HepG2 (cell line): ENCODE results near the gene NXPH4. TPM values are rescaled to one million over a fixed set of nuclear protein-coding genes. Genes with fewer than 3 reads are reported as not detected.

ENCODE experiments used
- ATAC-seq: fragments of 200-7000 bp; cut with Tn5 transposase; 3 replicates; pipeline ENCODE4 v1.9.1; 2020; ENCODE audit warnings: mild to moderate bottlenecking, moderate library complexity
- BruUV-seq: library from RNA; stranded (reverse); fragments of 400-500 nt; replicated peaks from 2 replicates; lab custom pipeline; 2021; lab: Mats Ljungman, UMichigan
- CTCF ChIA-PET: fragments of 300-600 bp; formaldehyde crosslinking; extraction: SDS; loops from one replicate; lab custom pipeline; 2021; ENCODE audit warnings: low total read pairs, inconsistent platforms, low intra/inter-chr PET ratio; lab: Yijun Ruan, JAX
- POLR2A ChIA-PET: fragments of 350-600 bp; sonication (Branson Sonifier 250); formaldehyde crosslinking; loops from one replicate; lab custom pipeline; 2020; ENCODE audit warnings: antibody characterized with exemption, inconsistent platforms; lab: Yijun Ruan, JAX
- DNase-seq: peaks from one replicate; pipeline ENCODE4 v3.0.0-alpha.2; 2015; ENCODE audit warnings: low spot score
- FAIRE-seq: peaks from 3 replicates; lab custom pipeline; 2011; peaks lifted over from hg19 to GRCh38; lab: Jason Lieb, UNC
- H2AFZ ChIP-seq: one replicate; pipeline ENCODE4 v1.6.1; 2011; ENCODE audit warnings: low read length, inconsistent platforms
- H3K27ac ChIP-seq: fragments of 300-600 bp; 3 replicates; pipeline ENCODE4 v1.8.0; 2011; ENCODE audit warnings: mixed run types, mild to moderate bottlenecking, mixed read lengths, low read length, inconsistent platforms; ENCODE audit not compliant: insufficient read depth; ENCODE audit errors: extremely low read length
- H3K27me3 ChIP-seq, 2 experiments: fragments of 200-600 bp in 1 of 2; 2 replicates in 1 of 2; 3 replicates in 1 of 2; pipeline versions ENCODE4 v1.6.0 to v1.8.0; 2011; ENCODE audit warnings: low read length in 2 of 2, mild to moderate bottlenecking in 2 of 2, moderate library complexity in 2 of 2, inconsistent platforms in 1 of 2; ENCODE audit not compliant: insufficient read depth in 2 of 2, control insufficient read depth in 1 of 2
- H3K36me3 ChIP-seq, 2 experiments: fragments of 200-600 bp in 1 of 2; replicated peaks in 1 of 2; 2 replicates in 1 of 2; 3 replicates in 1 of 2; pipeline versions ENCODE4 v1.5.1 to v1.8.0; 2011; ENCODE audit warnings: low read length in 2 of 2, inconsistent platforms in 1 of 2; ENCODE audit not compliant: insufficient read depth in 2 of 2, control insufficient read depth in 1 of 2
- H3K4me1 ChIP-seq: 2 replicates; pipeline ENCODE4 v1.5.1; 2012; ENCODE audit warnings: low read length, inconsistent platforms; ENCODE audit not compliant: insufficient read depth
- H3K4me2 ChIP-seq: 2 replicates; pipeline ENCODE4 v1.6.0; 2011; ENCODE audit warnings: low read depth, low read length, inconsistent platforms
- H3K4me3 ChIP-seq, 3 experiments: fragments of 200-600 bp in 1 of 3; sonication (generic), shearing (Covaris generic) in 1 of 3; replicated peaks in 1 of 3; 2 replicates each; pipeline ENCODE4 v1.5.1; 2011 to 2016; ENCODE audit warnings: low read length in 3 of 3, inconsistent platforms in 2 of 3, low read depth in 2 of 3, mild to moderate bottlenecking in 2 of 3, control low read depth in 1 of 3, mixed read lengths in 1 of 3; ENCODE audit not compliant: insufficient read depth in 1 of 3
- H3K79me2 ChIP-seq: one replicate; pipeline ENCODE4 v1.6.1; 2011; ENCODE audit warnings: low read length, inconsistent platforms; ENCODE audit not compliant: insufficient read depth
- H3K9ac ChIP-seq: 2 replicates; pipeline ENCODE4 v1.6.0; 2011; ENCODE audit warnings: mild to moderate bottlenecking, low read depth, low read length, inconsistent platforms; ENCODE audit not compliant: insufficient read depth
- H3K9me3 ChIP-seq: 2 replicates; pipeline ENCODE4 v1.5.1; 2012; ENCODE audit warnings: mild to moderate bottlenecking, low read length
- H4K20me1 ChIP-seq: 2 replicates; pipeline ENCODE4 v1.6.0; 2011; ENCODE audit warnings: inconsistent platforms, mild to moderate bottlenecking, low read length, moderate library complexity; ENCODE audit not compliant: insufficient read depth
- CEBPG ChIP-seq: IDR thresholded peaks from 2 replicates; pipeline ENCODE4 v1.6.1; 2016
- KDM5A ChIP-seq: fragments of 200-600 bp; sonication (generic); IDR thresholded peaks from 2 replicates; pipeline ENCODE4 v1.7.0; 2018; ENCODE audit warnings: antibody characterized with exemption, mild to moderate bottlenecking, low read length, borderline replicate concordance
- NCOA2 ChIP-seq: sonication (generic); formaldehyde crosslinking; IDR thresholded peaks from 2 replicates; pipeline ENCODE4 v1.8.0; 2022; ENCODE audit warnings: inconsistent platforms
- SOX5 ChIP-seq: IDR thresholded peaks from 2 replicates; pipeline ENCODE4 v1.6.1; 2016; ENCODE audit warnings: borderline replicate concordance
- SP5 ChIP-seq: IDR thresholded peaks from 2 replicates; pipeline ENCODE4 v1.6.1; 2016; ENCODE audit warnings: low read depth, borderline replicate concordance
- XRCC5 ChIP-seq: fragments of 200-400 bp; formaldehyde crosslinking; optimal IDR thresholded peaks from 2 replicates; pipeline ENCODE3; 2017; ENCODE audit warnings: mild to moderate bottlenecking, low read length
- ZNF891 ChIP-seq: sonication (generic); formaldehyde crosslinking; IDR thresholded peaks from 2 replicates; pipeline ENCODE4 v1.5.0; 2020; ENCODE audit warnings: mild to moderate bottlenecking, missing genetic modification reagents
- WGBS: methylation state at CpG from one replicate; pipeline ENCODE4 v1.1.6; 2017; ENCODE audit warnings: low lambda C conversion rate; 5-methylcytosine and 5-hydroxymethylcytosine counted together
- in situ Hi-C: cut with HindIII; loops from 2 replicates; pipeline ENCODE4 v1.10.0; 2017; ENCODE audit warnings: low pct_unique_long_range_greater_than_20kb; ENCODE audit not compliant: extremely low pct_ligation_motif_present
- intact Hi-C: fragments of 100-400 bp; cut with micrococcal nuclease; formaldehyde crosslinking; loops from one replicate; pipeline ENCODE4 v1.10.0; 2022; ENCODE audit not compliant: unreplicated experiment
- polyA plus RNA-seq, 8 experiments: library from polyadenylated mRNA; depleted of rRNA in 3 of 8; stranded (reverse) in 7 of 8; unstranded in 1 of 8; fragments of >200 nt; fragmentation: Illumina TruSeq in 4 of 8; extraction: Trizol in 4 of 8; gene quantifications; 2 replicates each; pipeline versions ENCODE4 v1.2.1 to v1.2.3, GENCODE V29; 2011 to 2016; ENCODE audit warnings: low read depth in 4 of 8, missing spikeins in 1 of 8, mixed read lengths in 1 of 8; ENCODE audit not compliant: insufficient read depth in 1 of 8
- total RNA-seq, 5 experiments: library from RNA; depleted of rRNA; stranded (reverse); fragments of >200 nt; fragmentation: Illumina TruSeq; extraction: Trizol; gene quantifications; 2 replicates each; pipeline ENCODE4 v1.2.3, GENCODE V29; 2016; ENCODE audit warnings: low read depth in 1 of 5
- TF ChIP-seq, protein P1 (sequence below): IDR thresholded peaks from 2 replicates; pipeline ENCODE4 v1.6.1; 2016; ENCODE audit warnings: low read depth, borderline replicate concordance
- TF ChIP-seq, protein P2 (sequence below): fragments of 450-650 bp; IDR thresholded peaks from 2 replicates; pipeline ENCODE4 v1.6.1; 2017; ENCODE audit warnings: mild to moderate bottlenecking
- TF ChIP-seq, protein P3 (sequence below): sonication (generic); formaldehyde crosslinking; IDR thresholded peaks from 2 replicates; pipeline ENCODE4 v1.5.0; 2020; ENCODE audit warnings: missing genetic modification reagents

NXPH4 gene
- total and polyA plus RNA-seq, 2 of the 13 experiments (the other 11 are each of a cell fraction or from before 2014, with no cell fraction given) = 0.13 TPM; not detected in 1

DNA sequence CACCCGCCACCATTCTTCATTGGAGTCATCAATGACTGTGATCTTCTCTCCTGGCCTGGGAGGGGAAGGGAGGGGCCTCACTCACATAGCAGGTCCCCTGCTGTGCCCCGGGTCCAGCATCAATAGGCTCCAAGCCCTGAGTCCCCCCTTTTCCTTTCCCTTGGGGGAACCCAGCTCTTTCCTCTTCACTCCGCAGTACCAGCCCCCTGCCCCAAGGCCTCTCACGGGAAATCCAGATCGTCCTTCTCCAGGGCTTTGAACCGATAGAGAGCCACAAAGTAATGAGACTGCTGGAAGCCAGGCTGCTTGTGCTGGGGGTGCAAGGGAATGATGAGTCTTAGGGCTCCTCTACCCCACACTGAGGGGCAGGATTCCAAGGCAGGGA, 27.7 kb downstream of the NXPH4 start:
- Histone ChIP-seq H3K9ac (no peak overlapping the region), H3K9me3 (no peaks in the 10 kb centered on the region), H3K36me3 (no peaks in the 10 kb centered on the region), H4K20me1 (no peaks in the 10 kb centered on the region), H3K27ac (no peak overlapping the region), H3K27me3 (peaks cover 19 to 54% of the 10 kb centered on the region in 2 experiments), H2AFZ (no peak overlapping the region), H3K4me2 (no peak overlapping the region), H3K4me1 (peaks cover 53% of the 10 kb centered on the region), H3K4me3 (no peak overlapping the region), H3K79me2 (no peaks in the 10 kb centered on the region)
- intact Hi-C loops (no loop called here), in situ Hi-C loops (no loop called here)
- no peak for FAIRE-seq
- no peak for DNase-seq
- TF ChIP-seq, protein P1, sequence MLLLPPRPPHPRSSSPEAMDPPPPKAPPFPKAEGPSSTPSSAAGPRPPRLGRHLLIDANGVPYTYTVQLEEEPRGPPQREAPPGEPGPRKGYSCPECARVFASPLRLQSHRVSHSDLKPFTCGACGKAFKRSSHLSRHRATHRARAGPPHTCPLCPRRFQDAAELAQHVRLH (CRISPR knock-in tag) = no peak
- no peak for TF ChIP-seq XRCC5
- no peak for TF ChIP-seq KDM5A
- TF ChIP-seq, protein P2, sequence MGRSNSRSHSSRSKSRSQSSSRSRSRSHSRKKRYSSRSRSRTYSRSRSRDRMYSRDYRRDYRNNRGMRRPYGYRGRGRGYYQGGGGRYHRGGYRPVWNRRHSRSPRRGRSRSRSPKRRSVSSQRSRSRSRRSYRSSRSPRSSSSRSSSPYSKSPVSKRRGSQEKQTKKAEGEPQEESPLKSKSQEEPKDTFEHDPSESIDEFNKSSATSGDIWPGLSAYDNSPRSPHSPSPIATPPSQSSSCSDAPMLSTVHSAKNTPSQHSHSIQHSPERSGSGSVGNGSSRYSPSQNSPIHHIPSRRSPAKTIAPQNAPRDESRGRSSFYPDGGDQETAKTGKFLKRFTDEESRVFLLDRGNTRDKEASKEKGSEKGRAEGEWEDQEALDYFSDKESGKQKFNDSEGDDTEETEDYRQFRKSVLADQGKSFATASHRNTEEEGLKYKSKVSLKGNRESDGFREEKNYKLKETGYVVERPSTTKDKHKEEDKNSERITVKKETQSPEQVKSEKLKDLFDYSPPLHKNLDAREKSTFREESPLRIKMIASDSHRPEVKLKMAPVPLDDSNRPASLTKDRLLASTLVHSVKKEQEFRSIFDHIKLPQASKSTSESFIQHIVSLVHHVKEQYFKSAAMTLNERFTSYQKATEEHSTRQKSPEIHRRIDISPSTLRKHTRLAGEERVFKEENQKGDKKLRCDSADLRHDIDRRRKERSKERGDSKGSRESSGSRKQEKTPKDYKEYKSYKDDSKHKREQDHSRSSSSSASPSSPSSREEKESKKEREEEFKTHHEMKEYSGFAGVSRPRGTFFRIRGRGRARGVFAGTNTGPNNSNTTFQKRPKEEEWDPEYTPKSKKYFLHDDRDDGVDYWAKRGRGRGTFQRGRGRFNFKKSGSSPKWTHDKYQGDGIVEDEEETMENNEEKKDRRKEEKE = no peak
- TF ChIP-seq, protein P3, sequence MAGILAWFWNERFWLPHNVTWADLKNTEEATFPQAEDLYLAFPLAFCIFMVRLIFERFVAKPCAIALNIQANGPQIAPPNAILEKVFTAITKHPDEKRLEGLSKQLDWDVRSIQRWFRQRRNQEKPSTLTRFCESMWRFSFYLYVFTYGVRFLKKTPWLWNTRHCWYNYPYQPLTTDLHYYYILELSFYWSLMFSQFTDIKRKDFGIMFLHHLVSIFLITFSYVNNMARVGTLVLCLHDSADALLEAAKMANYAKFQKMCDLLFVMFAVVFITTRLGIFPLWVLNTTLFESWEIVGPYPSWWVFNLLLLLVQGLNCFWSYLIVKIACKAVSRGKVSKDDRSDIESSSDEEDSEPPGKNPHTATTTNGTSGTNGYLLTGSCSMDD (CRISPR knock-in tag) = no peak
- TF ChIP-seq SP5 = no peak
- no peak for TF ChIP-seq CEBPG (CRISPR knock-in tag)
- TF ChIP-seq SOX5 = no peak
- TF ChIP-seq ZNF891 (CRISPR knock-in tag) = no peak
- no peak for TF ChIP-seq NCOA2 (CRISPR knock-in tag)
- 36% methylated on average over 6 of the region's 6 CpGs for WGBS
- ATAC-seq = no peak
- BruUV-seq = no TSS peak
- ChIA-PET CTCF (interaction anchor here (1.5 to 11.7 kb wide), 2 partner anchors 19 to 31 kb away, joined by 6 to 308 read pairs; partner anchors contain the start of gene NXPH4), POLR2A (interaction anchor here (8.9 kb wide), 1 partner anchor 14 kb away, joined by 116 read pairs; the partner anchor contains the start of gene SHMT2)
